NB4 (cell line): ENCODE results near the gene MAPK8IP3.

Source experiments
- DNase-seq: peaks from one replicate; pipeline ENCODE4 v3.0.0; 2010; ENCODE audit warnings: low read depth
- H3K4me3 ChIP-seq: one replicate; pipeline ENCODE4 v1.5.1; 2011; ENCODE audit warnings: mild to moderate bottlenecking, low read depth, low read length, moderate library complexity
- CTCF ChIP-seq: IDR thresholded peaks from one replicate; pipeline ENCODE4 v1.5.1; 2012; ENCODE audit warnings: low read depth, low read length
- MYC ChIP-seq: IDR thresholded peaks from 2 replicates; pipeline ENCODE4 v1.6.1; 2011; ENCODE audit warnings: low read depth, low read length
- POLR2A ChIP-seq: IDR thresholded peaks from 2 replicates; pipeline ENCODE4 v1.6.1; 2011; ENCODE audit warnings: mild to moderate bottlenecking; ENCODE audit not compliant: insufficient read length; ENCODE audit errors: extremely low read depth
- TF ChIP-seq, protein P1 (sequence below): IDR thresholded peaks from 2 replicates; pipeline ENCODE4 v1.6.1; 2011; ENCODE audit warnings: low read depth, low read length

The MAPK8IP3 gene

DNA sequence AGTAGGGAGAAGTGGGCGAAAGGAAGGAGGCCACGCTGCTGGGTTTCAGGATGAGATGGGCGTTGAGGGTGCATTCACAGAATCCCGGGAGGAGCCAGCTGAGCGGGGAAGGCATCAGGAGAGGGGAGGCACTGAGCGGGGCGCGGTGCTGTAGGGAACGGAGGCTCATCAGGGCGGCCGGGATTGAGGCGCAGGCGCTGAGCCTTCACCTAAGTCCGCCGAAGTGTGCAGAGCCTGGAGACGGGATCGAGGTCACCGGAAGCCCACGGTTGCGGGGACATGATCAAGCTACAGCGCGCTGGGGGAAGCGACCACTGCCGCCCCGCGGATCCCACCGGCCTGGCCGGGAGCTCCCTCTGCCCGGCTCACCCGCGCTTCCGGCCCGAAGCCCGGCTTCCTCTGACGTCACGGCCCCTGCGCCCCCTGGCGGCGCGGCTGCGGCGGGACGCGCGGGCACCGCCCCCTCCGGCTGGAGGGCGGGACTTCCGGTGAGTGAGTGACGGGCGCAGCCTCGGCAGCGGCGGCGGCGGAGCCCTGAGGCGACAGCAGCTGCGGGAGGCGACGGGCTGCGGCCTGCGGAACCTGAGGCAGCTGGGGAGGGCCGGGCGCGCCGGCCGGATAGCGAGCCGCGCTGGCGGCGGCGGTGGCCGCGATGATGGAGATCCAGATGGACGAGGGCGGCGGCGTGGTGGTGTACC is at the start of gene MAPK8IP3:
MAPK8IP3 (plus strand) TSS at position 508 of the 698 bp plus-strand sequence; CDS start at position 653, 145 bp downstream.
- peak within 1 kb of the TSS; percentile 87 for H3K4me3 ChIP-seq
- peak; percentile 83 for DNase-seq
- TF ChIP-seq CTCF (peak; percentile 37), POLR2A (peak; percentile 74), MYC (peak; percentile 64)
- TF ChIP-seq, protein P1, sequence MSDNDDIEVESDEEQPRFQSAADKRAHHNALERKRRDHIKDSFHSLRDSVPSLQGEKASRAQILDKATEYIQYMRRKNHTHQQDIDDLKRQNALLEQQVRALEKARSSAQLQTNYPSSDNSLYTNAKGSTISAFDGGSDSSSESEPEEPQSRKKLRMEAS = peak; percentile 65

DNA sequence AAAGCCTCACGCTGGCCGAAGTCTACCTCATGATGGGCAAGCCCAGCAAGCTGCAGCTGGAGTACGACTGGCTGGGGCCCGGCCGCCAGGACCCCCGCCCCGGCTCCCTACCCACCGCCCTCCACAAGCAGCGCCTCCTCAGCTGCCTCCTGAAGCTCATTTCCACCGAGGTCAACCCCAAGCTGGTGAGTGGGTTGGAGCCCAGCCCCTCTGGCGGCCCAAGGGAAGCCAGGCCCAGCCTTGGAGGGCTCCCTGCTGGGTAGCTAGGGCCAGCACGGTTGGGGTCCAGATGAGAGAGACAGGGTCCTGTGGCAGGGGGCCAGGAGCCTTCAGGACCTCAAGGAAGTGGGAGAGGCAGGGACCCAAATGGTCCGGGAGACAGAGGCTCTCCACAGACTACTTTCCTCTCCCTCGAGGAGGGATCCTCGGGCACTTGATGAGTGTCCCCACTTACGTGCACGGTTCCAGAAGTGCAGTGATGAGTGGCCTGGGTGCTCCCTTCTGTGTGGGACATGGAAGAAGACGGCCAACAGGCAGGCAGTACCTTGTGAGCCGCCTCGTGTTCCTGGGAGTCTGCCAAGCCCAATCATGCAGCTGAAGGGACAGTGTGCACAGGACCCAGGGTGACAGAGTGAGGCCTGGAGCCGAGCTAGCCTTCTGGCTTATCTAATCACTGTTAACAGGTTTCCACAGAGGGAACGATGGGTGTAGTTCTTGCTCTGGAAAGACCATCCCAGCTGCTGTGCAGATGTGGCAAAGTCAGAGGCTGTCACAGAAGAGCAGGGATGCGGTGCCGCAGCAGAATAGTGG is 49.0 kb upstream of the MAPK8IP3 start:
- no peak for TF ChIP-seq CTCF
- no peak for TF ChIP-seq MYC
- TF ChIP-seq, protein P1 = no peak
- TF ChIP-seq POLR2A = no peak
- no peak for DNase-seq
- H3K4me3 ChIP-seq = no peak overlapping the region

- H3K4me3 ChIP-seq = no peak overlapping the region
- TF ChIP-seq, protein P1 = no peak
- TF ChIP-seq POLR2A (no peak), CTCF (no peak), MYC (no peak)
- no peak for DNase-seq
Observed at GRCh38 chr16:1657841-1658240, 48.2 kb upstream of the MAPK8IP3 start.

- no peak for DNase-seq
- H3K4me3 ChIP-seq = no peak overlapping the region
- no peak for TF ChIP-seq CTCF
- no peak for TF ChIP-seq POLR2A
- TF ChIP-seq MYC = no peak
- TF ChIP-seq, protein P1 = no peak
Observed at GRCh38 chr16:1659031-1659430, 47.0 kb upstream of the MAPK8IP3 start.

DNA sequence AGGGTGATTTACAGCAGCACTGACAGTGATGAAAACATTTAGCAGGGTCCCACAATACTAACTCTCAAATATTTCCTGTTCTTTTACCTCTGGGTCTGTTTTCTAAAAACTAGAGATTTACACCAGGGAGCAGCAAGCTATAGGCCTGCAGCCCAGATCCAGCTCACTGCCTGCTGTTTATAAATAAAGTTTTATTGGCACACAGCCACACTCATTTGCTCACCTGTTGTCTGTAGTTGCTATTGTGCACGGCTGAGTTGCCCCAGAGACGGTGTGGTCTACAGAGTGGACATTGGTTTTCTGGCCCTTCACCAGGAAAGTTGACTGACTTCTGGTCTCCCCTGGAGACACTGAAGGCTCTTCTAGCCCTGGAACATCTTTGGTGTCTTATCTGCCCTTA is 44.2 kb upstream of the MAPK8IP3 start:
- TF ChIP-seq POLR2A (no peak), MYC (no peak), CTCF (no peak)
- TF ChIP-seq, protein P1 = no peak
- no peak for DNase-seq
- no peak overlapping the region for H3K4me3 ChIP-seq
